GM19035 (cell line): Measurements from ENCODE around the gene SUCLG2.
"Not testable (repeated sequence)": the region's sequence is repeated elsewhere in the genome, so short reads cannot be mapped to it uniquely, and the experiment has no call there.

ENCODE experiments used
- ATAC-seq: cut with Tn5 transposase; IDR thresholded peaks from one replicate; pipeline ENCODE4 v1.9.1; 2021; ENCODE audit not compliant: unreplicated experiment

SUCLG2 gene

GRCh38 chr3:67614195-67614594 lies 40.2 kb downstream of the SUCLG2 start:
- no peak for ATAC-seq

- no peak for ATAC-seq
These were observed 44.0 kb downstream of the SUCLG2 start for GRCh38 chr3:67610458-67610857.

DNA sequence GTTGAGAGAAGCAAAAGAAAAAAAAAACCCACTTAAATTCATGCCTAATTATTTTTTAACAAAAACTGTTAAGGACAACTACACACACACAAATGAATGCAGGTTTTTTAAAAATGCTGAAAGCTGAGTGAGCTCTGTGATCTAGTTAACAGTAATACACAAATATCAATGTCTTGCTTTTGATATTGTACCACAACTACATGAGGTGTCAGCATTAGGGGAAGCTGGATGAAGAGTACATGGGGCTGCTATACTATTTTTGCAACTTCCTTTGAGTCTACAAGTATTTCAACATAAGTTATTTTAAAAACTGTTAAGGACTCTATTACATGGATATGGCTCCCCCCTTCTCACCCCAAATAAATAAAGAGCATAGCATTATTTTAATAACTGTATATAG lies 44.7 kb downstream of the SUCLG2 start:
- no peak for ATAC-seq

DNA sequence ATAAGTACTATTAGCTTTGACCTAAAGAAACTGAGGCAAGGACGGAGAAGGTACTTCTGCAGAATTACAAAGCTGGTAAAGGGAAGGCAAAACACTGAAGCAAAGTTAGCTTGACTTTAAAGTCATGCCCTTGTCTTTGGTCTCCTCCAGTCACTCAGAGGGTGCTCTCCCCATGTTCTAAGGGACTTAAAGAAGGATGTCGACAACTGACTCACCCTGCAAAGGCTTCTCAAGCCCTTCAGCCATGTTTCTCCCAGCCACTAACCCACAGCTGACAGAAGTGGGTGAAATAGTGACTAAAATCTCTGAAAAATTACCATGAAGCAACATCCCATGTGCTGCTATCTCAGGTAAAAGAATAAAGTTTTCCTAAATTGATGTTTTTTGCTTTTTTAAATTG lies 46.4 kb downstream of the SUCLG2 start:
- no peak for ATAC-seq

- no peak for ATAC-seq
These were observed 49.0 kb downstream of the SUCLG2 start for GRCh38 chr3:67605377-67605776.

DNA sequence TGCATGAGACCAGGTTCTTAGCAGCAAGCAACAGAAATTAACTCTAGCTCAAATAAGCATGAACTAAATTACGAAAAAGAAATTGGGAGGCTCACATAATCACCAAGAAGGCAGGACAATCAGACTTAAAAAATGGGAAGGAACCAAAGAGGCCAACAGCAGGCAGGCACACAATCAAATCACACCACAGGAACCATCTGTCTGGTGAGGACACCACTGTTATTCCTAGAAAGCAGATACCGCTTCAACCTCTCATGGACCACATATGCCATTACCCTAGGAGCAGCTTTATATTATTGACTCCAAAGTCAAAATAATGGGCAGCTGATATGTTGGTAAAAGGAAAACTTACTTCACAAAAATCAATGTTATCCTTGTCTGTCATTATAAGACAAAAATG lies 51.6 kb downstream of the SUCLG2 start:
- ATAC-seq, result no peak

- no peak for ATAC-seq
These were observed 52.3 kb downstream of the SUCLG2 start for GRCh38 chr3:67601919-67602608.

DNA sequence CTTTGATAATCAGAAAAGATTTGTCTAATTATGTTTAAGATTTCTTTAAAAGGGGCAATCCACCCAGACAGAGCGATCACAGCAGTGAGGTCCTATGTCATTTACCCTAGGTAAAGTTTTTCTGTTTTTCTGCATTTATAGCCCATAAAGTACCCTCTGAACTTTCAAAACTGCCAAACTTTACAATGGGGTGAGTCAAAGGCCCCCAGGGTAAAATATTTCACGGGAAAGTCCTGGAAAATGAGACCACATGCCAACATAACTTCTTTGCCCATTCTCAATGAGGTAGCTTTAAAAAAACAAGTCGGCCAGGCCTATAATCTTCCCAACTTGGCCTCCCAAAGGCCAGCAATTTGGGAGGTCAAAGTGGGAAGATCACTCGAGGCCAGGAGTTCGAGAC lies 53.0 kb downstream of the SUCLG2 start:
- no peak for ATAC-seq

DNA sequence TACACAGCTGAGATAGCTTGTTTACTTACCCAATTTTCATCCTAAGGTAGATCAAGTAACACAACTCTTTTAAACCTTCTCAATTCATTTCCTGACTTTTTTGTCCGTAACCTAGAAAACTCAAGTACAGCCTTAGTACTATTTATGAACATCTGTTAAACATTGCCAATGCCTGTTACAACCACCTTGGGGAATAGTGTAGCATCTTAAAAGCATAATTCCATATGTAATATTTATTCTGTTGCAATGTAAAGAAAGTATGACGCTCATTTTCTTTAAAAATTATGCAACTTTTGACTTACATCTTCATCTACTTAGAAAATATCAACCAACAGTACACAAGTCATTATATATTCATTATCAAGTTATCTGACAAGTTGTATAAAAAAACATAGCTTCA lies 54.6 kb downstream of the SUCLG2 start:
- no peak for ATAC-seq

GRCh38 chr3:67598814-67599556 lies 55.4 kb downstream of the SUCLG2 start:
- ATAC-seq, result no peak

- no peak for ATAC-seq
These were observed 59.0 kb downstream of the SUCLG2 start for GRCh38 chr3:67595424-67595823.

GRCh38 chr3:67593761-67594234 lies 60.6 kb downstream of the SUCLG2 start:
- ATAC-seq, result no peak

DNA sequence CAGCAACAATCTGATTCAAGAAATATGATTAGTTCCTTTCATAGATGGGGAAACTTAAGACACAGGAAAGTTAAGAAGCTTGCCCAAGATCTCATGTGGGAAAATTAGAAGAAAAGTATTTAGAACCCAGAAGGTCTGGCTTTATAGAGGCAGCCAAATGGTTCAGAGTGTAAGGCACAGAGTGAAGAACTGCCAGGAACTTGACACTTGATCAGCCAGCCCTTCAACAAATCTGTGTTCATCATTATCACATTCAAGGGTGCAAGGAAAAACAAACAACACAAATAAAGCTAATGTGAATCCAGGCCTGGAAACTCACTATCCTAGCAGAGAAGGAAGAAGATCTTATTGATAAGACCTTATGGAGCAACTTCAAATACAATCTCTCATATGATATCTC lies 62.4 kb downstream of the SUCLG2 start:
- no peak for ATAC-seq

GRCh38 chr3:67587811-67588210 lies 66.6 kb downstream of the SUCLG2 start:
- ATAC-seq, result no peak

DNA sequence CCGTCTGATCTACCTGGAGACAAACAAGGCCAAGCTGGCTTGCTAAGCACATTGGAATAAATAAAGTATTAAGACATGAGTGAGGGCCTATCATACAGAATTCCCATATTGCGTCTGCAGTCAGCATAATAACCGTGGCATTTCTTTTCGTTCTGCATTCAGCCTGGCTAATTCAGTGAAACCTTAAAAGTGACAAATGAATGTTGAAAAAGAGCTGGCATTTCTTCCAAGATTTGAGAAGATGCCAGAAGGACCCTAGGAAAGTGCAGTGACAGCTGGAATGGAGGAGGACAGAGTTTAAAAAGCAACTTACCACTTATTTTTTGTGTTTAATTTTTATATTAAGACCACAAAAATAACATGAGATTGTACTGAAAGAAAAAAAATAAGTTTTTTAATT lies 67.1 kb downstream of the SUCLG2 start:
- no peak for ATAC-seq

DNA sequence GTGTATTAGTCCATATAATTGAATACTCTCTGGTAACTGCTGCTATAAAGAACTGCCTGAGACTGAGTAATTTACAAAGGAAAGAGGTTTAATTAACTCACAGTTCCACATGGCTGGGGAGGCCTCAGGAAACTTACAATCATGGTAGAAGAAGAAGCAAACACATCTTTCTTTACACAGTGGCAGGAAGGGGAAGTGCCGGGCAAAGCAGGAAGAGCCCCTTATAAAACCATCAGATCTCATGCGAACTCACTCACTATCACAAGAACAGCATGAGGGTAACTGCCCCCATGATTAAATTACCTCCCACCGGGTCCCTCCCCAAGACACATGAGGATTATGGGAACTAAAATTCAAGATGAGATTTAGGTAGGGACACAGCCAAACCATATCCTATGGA lies 69.8 kb downstream of the SUCLG2 start:
- ATAC-seq, result not testable (repeated sequence)

DNA sequence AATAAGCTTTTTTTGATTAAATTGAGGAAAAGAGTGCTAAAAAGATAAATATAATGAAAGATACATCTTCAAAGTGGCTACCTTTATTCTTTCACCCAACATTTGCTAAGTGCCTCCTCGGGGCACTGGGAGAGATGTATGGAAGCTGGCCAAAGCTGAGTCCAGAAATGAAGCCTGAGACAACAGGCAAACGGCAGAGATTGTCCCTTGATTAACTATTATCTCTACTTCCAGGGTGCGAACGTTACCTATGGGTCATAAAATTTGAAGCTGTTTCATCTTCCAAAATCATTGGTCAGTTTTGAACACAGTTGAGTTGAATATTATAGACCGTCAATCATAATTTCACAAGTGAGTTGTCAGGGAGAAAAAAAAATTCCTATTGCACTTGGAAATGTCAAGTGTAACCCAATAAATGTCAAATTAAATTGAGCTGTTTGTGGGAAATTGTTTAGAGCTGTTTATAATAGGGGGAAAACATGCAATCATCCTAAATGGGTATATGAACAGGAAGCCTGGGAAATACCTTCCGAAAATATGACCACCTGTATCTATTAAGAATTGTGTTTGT lies 73.9 kb downstream of the SUCLG2 start:
- ATAC-seq, result no peak

DNA sequence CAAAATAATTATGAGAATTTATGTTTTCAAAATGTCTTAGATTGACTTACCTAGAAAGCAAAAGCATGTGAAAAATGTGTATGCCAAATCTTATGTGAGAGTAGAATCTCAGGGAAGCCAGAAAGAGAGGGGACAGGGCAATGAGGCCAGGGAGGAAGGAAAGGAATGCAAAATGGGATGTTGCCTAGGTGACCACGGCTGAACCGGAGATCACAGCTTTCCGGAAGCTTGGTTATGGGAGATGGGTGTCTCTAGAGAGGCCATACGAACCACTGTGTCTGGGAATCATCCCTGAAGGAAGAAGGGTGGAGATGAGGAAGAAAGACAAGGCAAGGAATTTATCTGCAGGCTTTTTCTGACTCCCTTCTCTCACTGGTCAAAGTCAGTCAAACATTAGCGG lies 76.0 kb downstream of the SUCLG2 start:
- ATAC-seq, result no peak

GRCh38 chr3:67576441-67576840 lies 78.0 kb downstream of the SUCLG2 start:
- ATAC-seq, result no peak

DNA sequence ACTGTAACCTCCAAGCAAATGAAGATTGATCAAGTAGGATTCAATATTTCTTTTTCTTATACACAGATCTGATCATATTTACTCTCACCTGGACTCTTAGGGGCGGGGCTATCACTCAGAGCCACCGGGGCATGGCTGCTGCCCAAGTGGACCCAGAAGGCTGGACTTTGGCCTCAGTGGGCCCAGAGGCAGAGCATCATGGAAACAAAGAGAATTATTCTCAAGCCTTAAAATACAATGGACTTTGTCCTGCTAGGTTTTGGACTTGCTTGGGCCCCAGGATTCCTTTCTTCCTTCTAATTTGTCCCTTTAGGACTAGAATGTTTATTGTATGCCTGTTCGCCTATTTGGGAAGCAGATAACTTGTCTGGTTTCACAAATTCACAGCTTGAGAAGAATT lies 85.1 kb downstream of the SUCLG2 start:
- ATAC-seq, result no peak

DNA sequence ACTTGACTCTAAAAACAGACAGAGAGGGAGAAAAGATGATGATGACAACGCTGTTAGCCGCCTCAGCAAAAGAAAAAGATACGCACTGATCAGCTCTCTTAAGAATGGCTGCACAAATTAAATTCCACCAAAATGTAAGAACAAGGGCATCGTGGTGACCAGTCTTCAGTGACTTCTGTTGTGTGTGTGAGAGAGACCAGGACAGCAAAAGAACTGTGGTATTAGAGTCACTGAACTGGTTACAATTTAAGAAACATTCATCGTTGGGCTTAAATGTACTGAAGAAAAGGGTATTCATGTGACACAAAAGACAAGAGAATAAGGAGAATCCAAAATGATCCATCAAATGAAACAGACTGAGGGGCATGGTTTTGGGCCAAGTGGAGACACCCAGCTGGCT lies 86.5 kb downstream of the SUCLG2 start:
- ATAC-seq, result no peak

DNA sequence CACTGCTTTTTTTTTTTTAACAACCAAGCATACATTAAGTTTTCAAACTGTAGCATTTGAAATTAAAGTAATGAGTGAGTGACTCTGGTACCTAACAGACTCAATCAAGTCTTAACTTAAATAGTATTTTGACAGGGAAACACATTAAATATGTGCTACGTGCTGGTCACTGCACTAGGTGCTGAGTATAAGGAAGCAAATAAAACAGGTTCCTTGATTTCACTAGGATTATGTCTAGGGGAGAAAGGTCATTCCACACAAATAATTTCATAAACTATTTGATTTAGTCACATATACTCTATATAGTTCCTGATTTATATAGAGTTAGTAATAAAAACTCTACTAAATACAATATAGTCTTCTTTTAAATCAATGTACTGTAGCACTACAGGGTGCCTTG lies 89.4 kb downstream of the SUCLG2 start:
- no peak for ATAC-seq
